NCI-H187 (cell line): ENCODE results near the gene XPC.
"Not testable (repeated sequence)": the region's sequence is repeated elsewhere in the genome, so short reads cannot be mapped to it uniquely, and the experiment has no call there.

Experiments
- DNase-seq, 2 experiments: peaks; one replicate each; lab custom pipeline; 2025; lab: John Stamatoyannopoulos, UW

The XPC gene

DNA sequence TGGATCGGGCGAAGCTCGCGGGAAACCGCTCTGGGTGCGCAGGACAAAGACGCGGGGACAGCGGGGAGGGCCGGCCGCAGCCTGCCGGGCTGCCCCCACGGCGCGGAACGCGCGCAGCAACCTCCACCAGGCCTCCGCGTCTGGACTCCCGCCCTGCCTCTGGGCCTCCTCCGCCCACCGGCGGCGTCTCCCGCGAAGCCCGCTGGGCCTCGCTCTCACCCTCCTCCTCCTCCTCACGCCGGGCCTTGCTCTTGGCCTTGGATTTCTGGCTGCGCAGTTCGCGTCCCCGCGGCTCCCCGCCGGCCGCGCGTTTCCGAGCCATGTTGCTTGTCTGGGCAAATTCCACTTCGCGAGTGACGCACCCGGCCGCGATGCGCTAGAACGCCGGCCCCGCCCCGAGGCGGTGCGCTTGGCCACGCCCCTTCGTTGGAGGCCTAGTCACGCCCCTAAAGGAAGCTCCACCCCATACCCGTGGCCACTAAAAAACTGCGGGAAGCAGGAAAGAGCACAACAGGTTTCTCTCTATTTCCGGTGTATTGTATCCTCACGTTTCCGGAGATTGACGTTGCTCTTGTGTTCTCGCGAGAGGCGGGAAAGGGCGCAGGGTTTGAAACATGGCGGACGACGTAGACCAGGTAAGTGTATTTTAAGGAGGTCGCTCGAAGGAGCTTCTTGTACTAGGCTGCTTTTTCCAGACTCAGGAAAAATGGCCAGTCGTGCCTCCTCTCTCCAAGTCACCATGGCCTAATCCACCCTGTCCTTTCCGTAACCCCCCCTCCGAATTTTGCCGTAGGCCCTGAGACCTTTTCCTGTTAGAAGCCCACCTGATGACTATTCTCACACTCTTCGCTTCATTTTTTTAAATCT, at the start of gene XPC, which contains the start of gene LSM3:
Gene XPC (minus strand): TSS at position 355 of the 867 bp plus-strand sequence. CDS start 33 bp downstream, at position 322.
Gene LSM3 (plus strand): TSS at position 571 of the 867 bp plus-strand sequence. CDS start 44 bp downstream, at position 615.
- peak; percentile 60 to 87 for DNase-seq

DNA sequence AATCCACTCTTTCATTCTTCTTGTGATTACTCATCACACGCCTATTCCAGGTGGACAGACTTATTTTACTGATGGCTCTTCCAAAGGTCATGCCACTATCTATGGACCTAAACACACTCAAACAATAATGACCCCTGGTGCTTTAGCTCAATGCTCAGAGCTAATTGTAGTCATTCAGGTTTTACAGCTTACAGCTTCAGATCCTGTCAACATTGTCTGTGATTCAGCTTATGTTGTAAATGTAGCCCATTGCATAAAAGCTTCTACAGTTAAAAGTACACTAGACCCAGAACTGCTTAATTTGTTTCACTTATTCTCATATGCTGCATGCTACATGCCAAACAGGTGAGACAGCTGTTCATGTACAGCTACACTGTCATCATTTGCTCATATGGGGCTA, 49.5 kb upstream of the XPC start:
- no peak for DNase-seq

DNA sequence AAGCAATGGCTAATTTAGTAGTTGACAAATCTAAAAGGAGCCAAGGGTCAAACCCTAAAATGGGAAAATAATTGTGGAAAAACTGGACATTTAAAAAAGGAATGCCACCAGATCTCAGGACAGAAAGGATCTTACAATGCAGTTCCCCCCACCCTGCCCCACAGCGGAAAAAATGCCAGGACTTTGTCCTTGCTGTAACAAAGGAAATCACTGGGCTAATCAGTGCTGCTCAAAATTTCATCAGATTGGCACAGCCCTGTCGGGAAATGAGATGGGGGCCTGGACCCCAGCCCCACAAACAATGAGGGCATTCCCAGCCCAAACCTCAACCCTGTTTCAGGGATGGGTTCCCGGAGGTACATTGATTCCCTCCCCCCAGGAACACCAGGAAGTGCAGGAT, 48.0 kb upstream of the XPC start:
- not testable (repeated sequence) for DNase-seq

DNA sequence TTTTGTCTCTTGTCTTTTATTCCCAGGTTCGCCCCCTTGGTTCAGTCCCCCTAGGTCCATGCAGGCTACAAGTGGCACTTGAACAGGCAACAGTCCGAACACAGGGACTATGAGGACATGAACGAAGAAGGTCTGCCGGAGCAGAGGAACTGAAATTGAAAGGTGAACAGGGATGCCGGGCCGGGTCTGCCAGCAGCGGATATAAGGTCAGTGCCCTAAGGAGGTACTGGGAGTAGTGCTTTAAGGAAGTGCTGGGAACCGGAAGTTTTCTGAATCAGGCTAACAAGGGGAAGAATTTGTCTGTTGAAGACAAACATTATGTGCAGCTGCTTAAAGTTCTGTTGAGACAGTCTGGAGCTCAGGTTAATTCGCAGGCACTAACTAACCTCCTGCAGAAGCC, 47.0 kb upstream of the XPC start:
- no peak for DNase-seq

DNA sequence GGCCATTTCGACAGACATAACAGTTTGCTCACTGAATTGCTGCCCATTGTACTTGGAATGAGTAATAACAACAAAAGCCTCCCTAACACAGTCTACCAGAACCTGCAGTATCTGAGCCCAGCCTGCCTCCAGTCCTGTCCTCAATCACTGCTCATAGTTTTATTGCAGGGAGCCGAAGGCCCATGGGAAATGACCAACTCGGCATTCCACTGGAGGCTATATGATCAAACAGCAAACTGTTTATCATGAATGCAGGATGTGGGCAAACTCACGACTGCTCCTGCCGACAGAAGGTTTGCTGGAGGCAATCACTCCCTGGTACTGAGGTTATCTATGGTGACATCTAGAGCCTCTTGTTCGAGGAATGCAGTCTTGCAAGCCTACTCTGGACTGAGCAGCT, 46.5 kb upstream of the XPC start:
- DNase-seq: no peak

DNA sequence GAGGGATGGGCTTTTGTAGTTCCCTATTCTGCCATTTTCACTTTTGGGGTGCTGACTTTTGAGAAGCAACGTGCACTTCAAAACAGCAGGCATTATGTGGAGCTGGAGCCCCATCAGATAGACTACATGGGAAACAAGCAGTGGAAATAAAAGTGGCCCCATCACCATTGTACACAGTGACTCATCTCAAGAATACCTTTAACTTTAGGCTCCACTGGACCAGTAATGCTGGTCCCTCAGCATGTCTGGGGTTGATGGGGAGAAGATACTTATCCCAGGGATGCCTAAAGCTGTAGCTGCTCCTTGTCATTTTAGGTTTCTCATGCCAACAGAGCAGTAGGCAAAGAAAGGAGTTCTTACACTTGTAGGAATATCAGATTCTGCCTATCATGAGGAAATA, 45.2 kb upstream of the XPC start:
- no peak for DNase-seq

DNA sequence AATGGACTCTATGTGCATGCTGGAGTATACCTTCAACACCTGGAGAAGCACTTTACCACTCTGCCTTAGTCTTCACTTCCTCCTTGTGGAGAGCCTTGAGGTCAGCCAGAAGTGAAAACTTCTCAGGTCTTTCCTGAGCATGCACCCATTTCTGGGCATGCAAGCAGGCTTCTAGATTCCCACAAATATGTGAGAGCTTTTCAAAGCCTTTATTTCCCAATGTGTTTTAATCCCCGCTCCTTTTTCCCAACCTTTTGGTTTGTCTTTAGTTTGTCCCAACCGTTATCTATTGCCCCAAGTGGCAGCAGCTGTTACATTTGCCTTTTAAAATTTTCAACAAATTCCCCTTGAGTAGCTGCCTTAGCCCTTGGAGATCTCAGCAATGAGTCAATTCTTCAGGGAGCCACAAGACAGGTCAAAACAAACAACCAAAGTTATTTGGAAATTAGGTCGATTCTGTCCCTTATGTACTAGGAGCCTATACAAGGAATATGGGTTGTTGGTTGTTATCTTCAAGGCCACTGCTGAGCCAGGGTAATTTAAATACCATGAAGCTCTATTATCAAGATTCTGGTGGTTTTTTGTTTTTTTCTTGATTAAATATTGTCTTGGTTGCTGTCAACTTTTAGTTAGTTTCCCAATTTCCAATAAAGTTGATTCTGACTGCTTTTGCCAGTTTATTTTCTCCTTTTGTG, 44.6 kb upstream of the XPC start:
- no peak for DNase-seq

DNA sequence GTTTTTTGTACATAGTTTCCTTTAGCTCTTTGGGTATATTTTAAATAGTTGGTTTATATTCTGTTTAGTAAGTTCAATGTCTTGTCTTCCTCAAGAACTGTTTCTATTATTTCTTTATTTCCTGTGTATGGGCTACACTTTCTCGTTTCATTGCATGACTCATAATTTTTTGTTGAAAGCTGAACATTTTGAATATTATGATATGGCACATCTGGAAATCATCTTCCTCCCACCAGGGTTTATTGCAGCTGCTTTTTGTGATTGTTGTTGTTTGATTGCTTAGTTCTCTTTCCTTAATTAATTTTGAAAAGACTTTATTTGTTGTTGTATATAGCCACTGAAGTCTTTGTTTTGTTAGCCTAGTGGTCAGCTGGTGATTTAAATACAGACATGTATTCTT, 44.1 kb upstream of the XPC start:
- no peak for DNase-seq

DNA sequence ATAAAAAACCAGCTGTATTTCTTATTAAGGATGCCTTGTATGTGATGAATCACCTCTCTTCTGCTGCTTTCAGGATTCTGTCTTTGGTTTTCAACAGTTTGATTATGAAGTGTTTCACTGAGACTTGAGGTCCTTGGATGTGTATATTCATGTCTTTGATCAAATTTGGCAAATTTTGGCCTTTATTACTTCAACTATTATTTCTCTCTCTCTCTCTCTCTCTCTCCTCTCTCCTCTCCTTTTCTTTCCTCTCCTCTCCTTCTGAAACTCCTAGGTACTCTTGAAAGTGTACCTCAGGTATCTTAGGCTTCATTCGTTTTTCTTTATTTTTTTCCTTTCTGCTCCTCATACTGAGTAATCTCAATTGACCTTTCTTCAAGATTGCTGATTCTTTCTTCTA, 43.5 kb upstream of the XPC start:
- DNase-seq: no peak

DNA sequence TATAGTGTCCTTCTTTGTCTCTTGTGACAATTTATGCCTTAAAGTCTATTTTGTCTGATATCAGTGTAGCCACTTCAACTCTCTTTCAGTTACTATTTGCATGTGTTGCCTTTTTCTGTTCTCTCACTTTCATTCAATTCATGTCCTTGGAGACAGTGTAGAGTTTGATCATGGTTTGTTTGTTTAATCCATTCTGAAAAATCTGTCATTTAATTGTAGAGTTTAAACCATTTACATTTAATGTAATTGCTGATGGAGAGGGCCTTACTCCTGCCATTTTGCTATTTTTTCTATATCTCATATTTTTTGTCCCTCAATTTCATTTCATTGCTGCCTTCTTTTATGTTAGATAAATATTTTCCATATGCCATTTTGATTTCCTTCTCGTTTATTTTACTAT, 42.5 kb upstream of the XPC start:
- no peak for DNase-seq

DNA sequence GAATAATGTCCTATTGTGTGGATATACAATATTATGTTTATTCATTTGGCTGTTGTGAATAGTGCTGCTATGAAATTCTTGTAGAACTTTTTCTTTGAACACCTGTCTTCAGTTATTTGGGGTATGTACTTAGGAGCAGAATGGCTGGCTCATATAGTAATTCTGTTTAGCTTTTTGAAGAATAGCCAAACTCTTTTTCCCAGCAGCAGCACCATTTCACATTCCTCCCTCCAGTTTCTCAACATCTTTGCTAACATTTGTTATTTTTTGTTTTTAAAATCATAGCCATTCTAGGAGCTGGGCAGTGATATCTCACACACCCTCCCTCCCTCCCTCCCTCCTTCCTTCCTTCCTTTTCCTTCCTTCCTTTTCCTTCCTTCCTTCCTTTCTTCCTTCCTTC, 40.0 kb upstream of the XPC start:
- DNase-seq: no peak

DNA sequence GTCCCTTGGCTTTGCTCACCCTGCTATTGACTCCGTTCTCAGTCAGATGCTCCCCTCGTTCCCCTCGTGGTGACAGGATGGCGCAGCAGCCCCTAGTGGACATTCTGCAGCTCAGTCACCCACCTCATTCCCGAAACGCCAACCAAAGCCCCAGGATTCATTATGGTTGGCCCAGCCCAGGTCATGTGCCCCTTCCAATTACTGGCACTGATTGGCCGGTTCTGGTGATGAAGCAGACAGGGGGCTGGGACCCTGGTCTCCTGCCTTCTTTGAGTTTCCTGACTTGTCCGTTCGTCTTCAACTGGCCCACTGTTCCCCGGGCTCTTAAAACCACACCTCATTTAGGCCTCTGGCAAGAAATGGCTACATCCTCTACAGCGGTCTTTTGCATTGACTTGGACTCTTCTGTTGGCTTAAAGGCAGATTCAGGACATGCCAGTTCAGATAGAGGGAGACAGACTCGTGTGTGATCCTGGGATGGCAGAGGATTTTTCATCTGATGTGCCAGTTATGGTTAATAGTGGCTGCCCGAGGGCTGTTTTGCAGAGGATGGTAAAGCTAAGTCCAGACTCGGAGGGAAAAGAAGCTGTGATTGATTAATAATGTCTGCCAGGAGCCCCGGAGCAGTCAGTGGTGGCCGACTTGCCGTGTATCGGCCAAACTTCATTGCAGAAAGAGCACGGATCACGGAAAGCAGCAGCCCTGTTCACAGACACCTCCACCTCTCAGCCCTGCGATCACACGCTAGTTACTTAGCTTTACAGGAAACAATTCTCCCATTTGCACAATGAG, 38.1 kb upstream of the XPC start:
- no peak for DNase-seq

DNA sequence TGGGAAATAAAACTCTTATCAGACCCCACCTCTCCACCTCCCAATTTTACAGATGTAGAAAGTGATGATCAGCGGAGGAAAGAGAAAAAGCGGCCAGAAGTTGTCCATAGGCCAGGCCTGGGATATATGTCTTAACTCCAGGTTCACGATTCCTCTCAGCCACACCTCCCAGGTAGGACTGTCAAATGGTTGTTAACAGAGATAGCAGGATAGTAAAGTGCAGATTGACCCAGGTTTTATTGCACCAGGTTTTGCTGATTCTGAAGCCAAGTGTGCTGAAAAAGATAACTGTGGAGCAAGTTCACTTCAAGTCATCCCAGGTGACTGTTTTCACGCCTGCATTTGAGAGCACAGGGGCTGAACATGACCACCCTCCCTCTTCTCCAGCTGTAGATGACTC, 36.4 kb upstream of the XPC start:
- no peak for DNase-seq

DNA sequence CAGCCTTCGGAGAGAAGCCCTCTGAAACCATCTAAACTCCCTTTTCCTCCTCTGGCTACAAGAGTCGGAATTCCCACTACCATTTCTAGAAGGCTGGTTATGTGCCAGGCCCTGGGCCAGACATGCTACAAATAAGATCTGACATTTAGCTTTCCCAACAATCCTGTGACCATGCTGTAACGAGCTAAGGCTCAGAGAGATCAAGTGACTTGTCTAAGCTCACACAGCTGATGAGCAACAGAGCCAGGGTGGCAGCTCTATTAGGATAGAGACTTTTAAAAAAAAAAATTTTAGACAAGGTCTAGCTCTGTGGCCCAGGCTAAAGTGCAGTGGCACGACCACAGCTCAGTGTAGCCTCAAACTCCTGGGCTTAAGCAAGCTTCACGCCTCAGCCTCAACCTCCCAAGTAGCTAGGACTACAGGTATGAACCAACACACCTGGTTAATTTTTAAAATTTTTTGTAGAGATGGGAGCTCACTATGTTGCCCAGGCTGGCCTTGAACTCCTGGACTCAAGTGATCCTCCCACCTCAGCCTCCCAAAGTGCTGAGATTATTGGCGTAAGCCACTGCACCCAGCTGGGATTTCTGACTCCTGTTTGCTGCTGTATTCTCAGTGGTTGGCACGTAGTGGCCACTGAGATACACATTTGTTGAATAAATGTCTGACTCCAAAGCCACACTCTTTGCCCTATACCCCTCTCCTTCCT, 34.8 kb upstream of the XPC start:
- no peak for DNase-seq

DNA sequence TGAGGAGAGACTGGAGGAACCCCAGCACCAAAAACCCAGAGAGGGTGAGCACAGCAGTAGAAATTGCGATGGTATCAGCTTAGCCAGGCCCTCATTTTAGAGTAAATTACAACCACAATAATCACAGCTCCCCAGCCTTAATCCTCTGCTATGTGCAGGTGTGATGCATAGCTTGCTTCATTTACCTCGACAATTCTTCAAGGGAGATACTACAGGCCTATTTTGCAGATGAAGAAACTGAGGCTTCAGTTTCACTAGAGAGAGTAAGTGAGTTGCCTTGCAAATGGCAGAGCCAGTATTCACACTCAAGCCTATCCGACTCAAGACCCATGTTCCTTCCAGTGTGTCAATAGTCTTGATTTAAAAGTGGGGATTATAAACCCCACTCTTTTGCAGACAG, 33.6 kb upstream of the XPC start:
- DNase-seq: no peak

DNA sequence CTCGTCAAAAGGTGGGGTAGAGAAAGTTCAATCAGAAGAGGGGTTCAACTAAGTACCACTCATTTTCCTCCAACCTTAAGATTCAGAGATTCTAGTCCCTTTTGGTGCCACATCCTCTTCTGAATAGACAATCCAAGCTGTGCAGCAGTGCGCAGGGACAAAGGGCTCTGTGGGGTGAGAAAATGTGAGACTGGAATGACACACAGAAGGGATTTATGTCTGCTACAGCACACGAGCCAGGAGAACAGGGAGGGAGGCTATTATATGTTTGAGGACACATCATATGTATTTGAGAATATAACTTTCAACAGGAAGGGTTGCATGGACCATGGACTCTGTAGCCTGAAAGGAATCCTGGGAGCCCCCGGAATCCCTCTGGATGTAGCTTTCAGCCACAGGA, 33.2 kb upstream of the XPC start:
- DNase-seq: no peak

DNA sequence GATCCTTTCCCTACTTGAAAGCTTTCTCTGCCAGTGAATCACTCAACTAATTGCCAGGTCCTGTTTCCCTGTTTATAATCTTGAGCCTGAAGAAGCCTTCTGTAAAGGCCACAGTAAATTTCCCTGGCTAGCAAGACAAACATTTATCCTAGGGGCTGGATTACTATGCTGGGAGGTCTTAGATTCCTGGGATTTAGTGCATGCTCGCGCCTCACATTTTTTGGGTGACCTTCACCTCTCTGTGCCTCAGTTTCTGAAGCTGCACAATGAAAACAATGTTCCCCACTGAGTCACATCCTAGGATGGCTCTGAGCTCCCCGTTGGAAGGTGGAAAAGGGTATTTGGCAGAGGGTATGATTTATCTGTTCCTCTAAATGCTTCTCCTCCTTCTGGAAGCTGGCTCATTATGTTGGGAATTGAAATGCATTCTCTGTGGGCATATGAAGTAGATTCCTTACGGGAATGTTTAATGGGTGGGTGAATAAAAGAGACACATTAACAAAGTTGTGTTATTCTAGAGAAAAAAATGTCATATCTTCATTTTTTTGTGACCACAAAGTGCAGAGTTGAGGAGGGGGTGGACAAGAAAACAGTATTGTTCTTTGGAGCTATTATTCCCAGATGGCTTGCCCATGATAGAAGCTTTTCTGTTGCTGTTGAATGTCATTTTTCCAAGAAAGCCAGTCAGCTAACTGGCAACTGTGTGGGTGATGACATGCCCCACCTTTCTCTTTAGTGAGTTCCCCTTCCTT, 32.6 kb upstream of the XPC start:
- DNase-seq: no peak

DNA sequence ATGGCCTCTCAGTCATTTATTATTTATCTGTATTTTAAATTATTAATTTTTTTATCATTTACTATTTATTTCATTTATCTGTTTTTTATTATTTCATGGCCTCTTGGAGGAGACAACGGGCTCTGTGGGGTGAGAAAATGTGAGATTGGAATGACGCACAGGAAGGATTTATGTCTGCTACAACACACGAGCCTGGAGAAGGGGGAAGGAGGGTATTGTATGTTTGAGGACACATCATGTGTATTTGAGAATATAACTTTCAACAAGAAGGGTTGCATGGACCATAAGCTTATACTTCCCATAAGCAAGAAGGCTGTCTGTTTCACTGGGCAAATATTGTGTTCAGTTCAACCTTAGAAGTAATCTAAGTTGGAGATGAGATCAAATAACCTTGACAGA, 31.9 kb upstream of the XPC start:
- DNase-seq: no peak

DNA sequence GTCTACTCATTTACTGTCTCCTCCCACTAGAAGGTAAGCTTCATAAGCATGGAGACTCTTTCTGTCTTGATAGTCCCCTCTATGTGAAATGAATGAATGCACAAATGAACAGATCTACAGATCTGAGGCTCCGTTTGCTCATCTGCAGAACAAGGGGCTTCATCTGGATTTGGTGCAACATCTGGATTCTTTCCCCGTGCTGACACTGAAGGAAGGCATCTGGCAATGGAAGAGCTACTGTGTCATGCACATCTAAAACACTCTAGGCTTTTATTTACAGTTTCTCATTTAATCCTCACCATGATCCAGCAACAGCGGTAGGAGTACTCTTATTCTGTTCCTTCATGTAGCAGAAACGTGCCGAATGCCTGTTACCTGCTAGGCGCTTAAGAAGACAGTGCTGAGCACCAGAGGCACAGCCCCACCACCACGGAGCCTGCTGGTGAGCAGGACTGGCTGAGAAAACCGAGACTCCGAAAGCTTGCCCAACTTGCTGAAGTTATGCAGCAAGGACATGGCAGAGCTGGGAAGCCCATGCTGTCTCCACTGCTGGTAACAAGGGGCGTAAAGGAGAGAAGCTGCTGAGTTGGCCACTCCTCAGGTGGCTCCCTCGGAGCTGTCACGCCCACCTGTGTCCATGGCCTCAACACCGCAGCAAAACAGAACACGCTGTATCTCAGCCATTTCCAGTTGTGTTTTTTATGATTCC, 31.3 kb upstream of the XPC start:
- no peak for DNase-seq

DNA sequence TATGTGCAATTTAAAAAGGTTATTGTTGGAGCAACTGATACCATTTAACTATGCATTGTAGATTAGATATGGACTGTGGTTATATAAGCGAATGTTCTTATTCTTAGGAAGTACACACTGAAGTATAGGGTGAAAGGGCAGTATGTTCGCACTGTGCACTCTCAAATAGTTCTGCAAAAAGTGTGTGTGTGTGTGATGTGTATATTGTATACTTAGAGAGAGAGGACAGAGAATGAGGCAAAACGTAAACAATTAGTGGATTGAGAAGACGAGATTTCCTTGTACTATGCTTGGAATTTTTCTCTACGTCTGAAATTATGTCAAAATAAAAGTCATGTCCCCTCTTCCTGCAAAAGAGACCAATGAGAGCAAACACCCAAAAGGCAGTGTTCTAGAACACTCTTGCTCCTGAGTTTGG, 30.6 kb upstream of the XPC start:
- DNase-seq: no peak

DNA sequence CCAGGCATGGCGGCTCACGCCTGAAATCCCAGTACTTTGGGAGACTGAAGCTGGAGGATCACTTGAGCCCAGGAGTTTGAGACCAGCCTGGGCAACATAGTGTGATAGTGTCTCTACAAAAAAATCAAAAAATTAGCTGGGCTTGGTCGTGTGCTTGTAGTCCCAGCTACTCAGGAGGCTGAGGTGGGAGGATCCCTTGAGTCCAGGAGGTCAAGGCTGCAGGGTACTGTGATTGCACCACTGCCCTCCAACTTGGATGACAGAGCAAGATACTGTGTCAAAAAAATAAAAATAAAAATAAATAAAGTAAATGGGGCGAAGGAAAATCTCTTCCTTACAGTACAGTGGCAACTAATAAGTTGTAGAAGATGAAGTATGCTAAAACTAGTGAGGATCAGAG, 29.8 kb upstream of the XPC start:
- no peak for DNase-seq
